IPS-18c (cell line): ENCODE measurements around the gene CRYGD.
"Not testable (repeated sequence)": the region's sequence is repeated elsewhere in the genome, so short reads cannot be mapped to it uniquely, and the experiment has no call there.

Experiments used
- H3K4me3 ChIP-seq: 2 replicates; pipeline ENCODE4 v1.7.0; 2013; ENCODE audit warnings: low read depth, mild to moderate bottlenecking, low read length, moderate library complexity; ENCODE audit not compliant: insufficient read depth
- H3K9me3 ChIP-seq: one replicate; pipeline ENCODE4 v1.6.1; 2013; ENCODE audit warnings: mild to moderate bottlenecking, low read length, moderate library complexity; ENCODE audit not compliant: control insufficient read depth, insufficient read depth

Gene CRYGD

DNA sequence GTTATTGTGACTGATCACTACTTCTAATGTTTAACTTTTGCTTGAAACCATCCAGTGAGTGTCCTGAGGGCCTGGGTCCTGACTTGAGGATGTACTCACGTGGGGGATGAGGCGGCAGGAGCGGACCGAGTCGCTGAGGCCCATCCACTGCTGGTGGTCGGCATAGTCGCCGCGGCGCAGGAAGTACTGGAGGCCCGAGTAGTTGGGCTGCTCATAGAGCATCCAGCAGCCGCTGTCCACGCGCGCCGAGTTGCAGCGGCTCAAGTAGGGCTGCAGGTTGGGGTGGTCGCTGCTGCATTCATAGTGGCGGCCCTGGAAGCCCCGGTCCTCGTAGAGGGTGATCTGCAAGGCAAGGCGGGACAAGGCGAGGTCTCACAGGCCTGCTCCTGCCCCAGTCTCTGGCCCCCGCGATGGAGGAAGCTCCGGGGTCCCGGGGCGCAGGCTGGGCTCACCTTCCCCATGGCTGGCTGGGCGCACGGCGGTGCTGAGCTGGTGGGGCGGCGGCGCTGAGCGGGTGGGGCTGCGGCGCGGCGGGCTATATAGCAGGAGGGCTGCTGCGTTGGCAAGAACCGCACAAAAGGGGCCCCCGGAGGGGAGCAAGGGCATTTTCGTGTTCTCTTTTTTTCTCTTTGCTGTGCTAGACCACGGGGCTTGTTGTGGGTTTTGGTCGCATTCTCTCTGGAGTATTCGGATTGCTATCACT, at the start of gene CRYGD:
Gene CRYGD, minus strand, starts transcription at position 512 of the 703 bp plus-strand sequence. Its CDS starts 51 bp downstream, at position 461.
- peak within 1 kb of the TSS; percentile 21; the same call in 1 of the 2 replicates for H3K4me3 ChIP-seq
- not testable (repeated sequence) for H3K9me3 ChIP-seq

DNA sequence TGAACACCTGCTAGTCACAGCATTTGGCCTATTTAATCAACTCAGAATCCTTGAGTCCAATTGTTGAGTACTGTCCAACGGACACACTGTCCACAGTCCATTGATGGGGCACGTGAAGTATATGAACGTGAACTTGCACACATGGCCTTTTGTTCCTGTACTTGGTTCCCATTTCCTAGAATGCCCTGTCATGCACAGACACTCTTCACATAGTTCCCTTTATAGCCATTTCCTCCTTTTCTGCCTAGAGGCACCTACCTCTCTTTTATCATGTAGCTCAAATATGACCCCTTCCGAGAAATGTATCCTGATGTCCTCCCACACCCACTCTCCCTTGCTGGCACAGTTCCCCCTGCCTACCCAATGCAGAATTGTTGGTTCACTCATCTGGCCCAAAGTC, 47.8 kb upstream of the CRYGD start:
- H3K9me3 ChIP-seq: no peaks in the 10 kb centered on the region
- no peak overlapping the region for H3K4me3 ChIP-seq

DNA sequence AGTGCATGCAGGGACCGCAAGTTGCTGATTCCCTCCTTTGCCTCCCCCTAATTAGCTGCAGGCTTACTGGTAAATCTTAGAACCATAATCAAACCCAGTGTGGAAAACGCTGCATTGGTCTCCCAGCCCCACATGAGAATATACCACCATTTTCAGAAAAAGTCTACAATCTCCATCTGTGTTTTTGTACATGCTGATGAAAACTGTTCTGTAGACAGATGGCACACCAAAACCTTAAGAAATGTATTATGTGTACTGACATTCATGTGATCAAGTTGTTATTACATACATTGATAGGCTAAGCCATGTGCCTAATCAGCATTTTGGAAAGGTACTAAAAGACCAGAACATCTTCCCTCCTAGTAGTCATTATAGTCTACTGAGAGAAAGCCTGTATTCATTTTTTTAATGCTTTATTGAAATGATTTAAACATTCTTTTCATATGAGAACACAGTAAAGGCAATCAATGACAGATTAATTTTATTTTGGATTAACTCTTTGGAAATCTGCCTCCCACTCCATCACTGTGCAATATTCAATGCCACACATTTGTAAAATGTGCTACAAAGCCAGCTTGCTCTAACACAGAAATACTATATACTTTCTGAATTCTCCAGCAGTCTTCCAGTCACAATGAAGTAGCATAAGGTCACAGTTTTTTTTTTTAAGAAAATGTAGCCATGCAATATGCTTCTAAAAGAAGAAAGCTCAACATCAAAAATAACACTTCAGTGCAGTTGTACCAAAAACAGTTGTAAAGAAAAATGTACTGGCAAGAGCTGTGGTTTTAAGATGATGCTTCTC, 40.8 kb upstream of the CRYGD start:
- Histone ChIP-seq H3K9me3 (no peaks in the 10 kb centered on the region), H3K4me3 (no peak overlapping the region)

DNA sequence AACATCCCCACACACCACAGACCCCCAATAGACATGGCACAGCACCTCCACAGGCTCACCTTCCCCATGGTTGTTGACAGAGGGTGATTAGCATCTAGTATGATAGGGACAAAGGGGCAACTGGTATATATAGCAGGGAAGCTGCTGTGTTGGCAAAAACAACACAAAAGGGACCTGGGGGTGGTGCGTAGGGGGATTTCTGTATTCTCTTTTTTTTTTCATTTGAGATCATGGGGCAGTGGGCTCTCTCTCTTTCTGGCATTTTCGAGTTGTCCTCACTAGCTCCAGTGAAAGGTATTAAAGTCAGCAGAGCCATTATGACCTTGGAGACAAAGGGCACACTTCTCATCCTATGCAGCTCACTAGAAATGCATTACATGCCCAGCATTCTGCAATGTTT, 39.2 kb upstream of the CRYGD start, which contains the start of gene CRYGA:
Gene CRYGA, minus strand, starts transcription at position 101 of the 400 bp plus-strand sequence. Its CDS starts 33 bp downstream, at position 68.
- Histone ChIP-seq H3K4me3 (no peak within 1 kb of the TSS), H3K9me3 (no peaks in the 10 kb centered on the region)

DNA sequence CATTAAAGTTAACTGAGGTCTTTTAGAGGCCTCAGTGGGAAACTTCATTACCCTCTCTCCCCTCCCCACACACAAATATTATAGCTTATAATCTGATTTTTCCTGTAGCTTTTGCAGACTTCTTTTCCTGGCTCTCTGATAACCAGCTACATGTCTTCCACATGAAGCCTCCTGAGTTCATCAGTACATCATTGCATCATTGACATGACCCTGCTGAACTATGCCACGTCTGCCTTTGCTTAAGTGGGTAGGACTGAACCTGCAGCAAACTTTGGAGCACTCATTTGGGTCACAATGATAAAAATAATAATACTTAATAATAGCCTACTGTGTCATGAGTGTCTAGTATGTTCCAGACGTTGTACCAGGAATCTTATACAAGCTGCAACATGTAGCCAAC, 32.1 kb upstream of the CRYGD start:
- Histone ChIP-seq H3K4me3 (no peak overlapping the region), H3K9me3 (peaks cover 2% of the 10 kb centered on the region)

DNA sequence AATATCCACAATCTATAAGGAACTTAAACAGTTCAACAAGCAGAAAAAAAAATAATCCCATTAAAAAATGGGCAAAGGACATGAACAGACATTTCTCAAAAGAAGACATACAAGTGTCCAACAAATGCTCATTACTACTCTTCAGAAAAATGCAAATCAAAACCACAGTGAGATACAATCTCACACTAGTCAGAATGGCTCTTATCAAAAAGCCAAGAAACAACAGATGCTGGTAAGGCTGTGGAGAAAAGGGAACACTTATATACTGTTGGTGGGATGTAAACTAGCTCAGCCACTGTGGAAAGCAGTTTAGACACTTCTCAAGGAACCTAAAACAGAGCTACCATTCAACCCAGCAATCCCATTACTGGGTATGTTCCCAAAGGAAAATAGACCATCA, 28.8 kb upstream of the CRYGD start:
- Histone ChIP-seq H3K4me3 (no peak overlapping the region), H3K9me3 (peaks cover 2% of the 10 kb centered on the region)

DNA sequence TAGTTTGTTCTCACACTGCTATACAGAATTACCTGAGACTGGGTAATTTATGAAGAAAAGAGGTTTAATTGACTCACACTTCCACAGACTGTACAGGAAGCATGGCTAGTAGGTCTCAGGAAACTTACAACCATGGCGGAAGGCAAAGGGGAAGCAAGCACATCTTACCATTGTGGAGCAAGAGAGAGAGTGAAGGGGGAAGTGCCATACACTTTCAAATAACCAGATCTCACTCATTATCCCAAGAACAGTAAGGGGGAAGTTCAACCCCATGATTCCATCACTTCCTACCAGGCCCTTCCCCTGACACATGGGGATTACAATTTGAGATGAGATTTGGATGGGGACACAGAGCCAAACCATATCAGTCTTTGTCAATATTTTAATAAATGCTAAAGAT, 26.6 kb upstream of the CRYGD start:
- peaks cover 2% of the 10 kb centered on the region for H3K9me3 ChIP-seq
- H3K4me3 ChIP-seq: no peak overlapping the region

DNA sequence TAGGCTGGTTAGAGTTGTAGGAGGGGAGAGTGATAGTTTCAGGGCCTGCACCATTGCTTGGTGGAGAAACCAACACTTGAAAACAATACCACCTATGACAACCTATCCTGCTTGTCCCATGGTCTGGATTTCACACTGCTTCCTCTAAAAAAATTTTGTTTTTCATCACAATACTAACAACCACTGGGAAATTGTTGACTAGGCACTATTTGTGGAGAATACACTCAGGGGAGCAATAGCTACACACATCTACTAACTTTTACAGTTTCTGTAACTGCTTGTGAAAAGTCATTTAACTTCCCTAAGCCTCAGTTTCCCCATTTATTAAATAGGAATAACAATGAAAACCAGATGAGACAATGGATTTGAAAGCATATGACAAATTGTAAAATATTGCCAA, 25.8 kb upstream of the CRYGD start:
- H3K4me3 ChIP-seq: no peak overlapping the region
- peaks cover 2% of the 10 kb centered on the region for H3K9me3 ChIP-seq

DNA sequence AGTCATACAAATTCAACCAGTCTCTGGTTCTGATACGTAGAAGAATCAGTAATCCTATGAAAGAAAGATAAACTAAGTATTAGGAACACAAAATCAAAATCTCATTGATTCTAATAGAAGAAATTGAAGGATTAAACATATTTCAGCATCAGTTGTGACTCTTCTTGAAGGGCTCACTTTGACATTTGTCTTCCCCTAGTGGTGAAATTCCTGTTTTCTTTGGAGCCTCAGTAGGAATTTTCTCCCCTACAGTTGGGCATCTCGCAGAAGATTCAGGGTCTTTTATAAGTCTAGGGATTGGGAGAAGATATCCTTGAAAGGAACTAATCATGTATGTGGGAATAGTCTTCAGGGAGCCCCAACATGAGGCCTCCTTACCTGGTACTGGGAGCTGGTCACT, 24.5 kb upstream of the CRYGD start:
- peaks cover 2% of the 10 kb centered on the region for H3K9me3 ChIP-seq
- no peak overlapping the region for H3K4me3 ChIP-seq

DNA sequence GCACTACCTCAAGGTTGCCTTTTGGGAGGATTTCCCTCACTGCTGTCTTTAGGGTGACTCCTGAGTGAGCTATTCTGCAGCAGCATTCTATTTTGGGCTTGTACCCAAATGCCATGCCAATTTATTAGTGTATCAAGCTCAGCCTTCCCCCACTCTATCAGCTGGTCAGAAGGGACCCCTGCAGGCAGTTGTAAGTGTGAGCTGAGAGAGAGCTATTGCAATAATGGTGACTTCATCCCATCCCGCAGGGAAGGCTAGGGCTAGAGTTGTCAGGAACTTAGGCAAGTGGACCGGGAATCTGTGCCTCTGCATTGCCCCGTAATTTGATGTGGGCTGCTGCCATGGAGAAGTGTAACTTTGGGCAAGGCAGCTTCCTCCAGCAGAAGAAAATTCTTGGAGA, 23.4 kb upstream of the CRYGD start:
- H3K9me3 ChIP-seq: peaks cover 4% of the 10 kb centered on the region
- no peak overlapping the region for H3K4me3 ChIP-seq

DNA sequence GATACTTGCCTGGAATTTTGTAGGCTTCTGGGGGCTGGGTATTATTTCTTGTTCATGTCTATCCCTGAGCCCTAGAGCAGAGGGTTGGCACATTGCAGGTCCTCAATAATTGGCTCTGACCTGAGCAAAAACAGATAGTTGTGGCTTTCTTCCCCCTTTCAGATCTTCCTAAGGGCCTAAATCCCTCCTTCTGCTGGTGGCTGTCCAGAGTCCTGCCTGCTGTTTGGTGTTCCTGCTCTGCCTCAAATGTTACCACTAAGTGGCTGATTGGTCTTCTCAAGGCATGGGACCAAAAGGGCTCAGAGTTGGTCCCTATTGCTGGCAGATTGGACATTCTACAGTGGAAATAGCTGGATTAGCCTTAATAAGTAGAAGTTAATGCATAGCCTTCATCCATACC, 22.7 kb upstream of the CRYGD start:
- Histone ChIP-seq H3K9me3 (peaks cover 4% of the 10 kb centered on the region), H3K4me3 (no peak overlapping the region)

DNA sequence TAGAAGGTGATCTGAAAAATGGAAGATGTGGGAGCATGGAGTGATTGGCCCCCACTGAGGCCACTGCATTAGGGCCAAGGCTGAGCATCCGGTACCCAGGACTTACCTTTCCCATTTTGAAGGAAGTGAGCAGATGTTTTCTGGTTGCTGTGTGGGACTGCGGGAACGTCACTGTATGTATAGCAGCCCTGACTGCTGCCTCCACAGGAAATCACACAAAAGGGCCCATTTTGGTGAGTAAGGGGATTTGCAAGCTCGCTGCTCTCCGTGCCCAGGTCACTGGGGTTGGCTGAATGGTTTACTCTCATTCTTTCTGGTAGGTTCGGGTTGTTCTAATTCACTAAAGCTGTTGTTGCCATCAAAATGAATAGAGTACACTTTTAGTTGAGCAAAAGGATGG, 21.7 kb upstream of the CRYGD start, which contains the start of gene CRYGB:
Gene CRYGB, minus strand, starts transcription at position 153 of the 400 bp plus-strand sequence. Its CDS starts 38 bp downstream, at position 115.
- H3K4me3 ChIP-seq: no peak within 1 kb of the TSS
- H3K9me3 ChIP-seq: peaks cover 2% of the 10 kb centered on the region

DNA sequence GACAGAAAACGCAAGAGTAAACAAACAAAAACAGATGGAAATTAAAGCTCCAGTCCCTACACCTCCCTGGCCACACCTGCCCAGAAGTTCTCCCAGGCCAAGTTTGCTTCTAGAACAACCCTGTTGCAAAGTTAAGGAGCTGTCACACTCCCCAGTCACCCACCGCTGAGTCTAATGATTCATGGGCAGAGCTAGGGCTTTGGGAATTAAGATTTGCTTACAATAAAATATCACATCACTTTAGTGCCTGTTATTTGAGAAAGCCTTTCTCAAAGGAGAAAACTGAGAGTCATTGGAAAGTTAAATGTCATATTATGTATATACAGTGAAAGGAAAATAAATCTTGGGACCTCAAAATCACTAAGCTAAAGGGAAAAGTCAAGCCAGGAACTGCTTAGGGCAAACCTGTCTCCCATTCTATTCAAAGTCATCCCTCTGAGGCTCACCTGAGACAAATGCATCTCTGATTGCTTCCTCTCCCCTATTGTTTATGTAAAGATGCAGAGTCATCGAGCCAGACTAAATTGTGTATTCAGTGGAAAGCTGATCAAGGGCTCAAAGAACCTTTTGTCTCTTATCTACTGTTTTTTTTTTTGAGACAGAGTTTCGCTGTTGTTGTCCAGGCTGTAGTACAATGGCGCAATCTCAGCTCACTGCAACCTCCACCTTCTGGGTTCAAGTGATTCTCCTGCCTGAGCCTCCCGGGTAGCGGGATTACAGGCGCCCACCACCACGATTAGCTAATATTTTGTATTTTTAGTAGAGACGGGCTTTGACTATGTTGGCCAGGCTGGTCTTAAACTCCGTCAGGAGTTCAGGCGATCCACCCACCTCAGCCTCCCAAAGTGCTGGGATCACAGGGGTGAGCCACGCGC, 18.8 kb upstream of the CRYGD start:
- Histone ChIP-seq H3K9me3 (peaks cover 4% of the 10 kb centered on the region), H3K4me3 (no peak overlapping the region; the same call in 1 of the 2 replicates)

DNA sequence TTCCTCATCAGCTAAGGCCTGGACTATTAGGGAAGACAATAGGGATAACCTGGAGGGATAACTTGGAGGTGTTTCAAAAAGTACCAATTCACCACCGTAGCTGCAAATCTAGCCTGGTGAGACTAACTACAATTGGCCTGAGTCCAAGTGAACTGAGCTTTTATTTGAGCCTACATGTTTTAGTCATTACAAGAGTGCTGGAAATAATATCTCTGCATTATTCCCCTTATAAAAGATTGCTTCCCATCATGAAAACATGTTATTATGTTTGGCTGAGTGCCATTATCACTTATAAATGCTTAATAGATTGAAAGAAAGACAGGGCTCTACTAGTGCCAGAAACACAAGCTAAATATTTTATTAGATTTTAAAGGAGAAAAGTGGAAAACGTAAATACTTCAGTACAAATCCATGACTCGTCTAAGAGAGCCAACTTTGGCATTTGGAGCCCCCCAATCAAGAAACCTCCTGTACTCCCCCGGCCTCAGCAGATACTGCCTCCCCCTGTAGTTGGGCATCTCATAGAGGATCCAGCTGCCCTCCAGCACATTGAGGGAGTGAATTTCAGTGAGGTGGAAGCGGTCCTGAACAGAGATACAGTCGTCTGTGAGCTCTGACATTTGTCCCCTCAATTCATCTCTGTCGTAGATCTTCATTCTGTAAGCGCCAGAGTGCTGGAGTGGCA, 18.1 kb upstream of the CRYGD start:
- Histone ChIP-seq H3K9me3 (peaks cover 4% of the 10 kb centered on the region), H3K4me3 (no peak overlapping the region; the same call in 1 of the 2 replicates)

DNA sequence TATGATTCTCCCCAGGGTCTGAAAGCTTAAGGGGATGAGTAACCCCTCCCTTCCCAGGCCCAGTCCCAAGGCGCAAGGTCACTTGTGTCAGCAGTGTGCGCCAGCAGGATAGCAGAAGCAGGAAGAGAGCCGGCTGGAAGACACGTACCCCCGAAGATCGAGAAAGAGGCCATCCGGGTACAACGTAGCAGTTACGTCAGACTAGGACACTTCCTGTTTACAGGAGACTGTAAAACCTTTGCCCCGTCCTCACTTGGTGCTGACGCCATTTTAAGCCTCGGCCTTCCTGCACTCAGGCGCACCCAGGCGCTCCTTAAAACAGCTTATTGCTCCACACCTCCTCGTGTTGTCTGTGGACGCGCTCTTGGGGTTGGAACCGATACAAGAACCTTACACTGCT, 15.1 kb upstream of the CRYGD start:
- peaks cover 6% of the 10 kb centered on the region for H3K9me3 ChIP-seq
- H3K4me3 ChIP-seq: no peak overlapping the region

DNA sequence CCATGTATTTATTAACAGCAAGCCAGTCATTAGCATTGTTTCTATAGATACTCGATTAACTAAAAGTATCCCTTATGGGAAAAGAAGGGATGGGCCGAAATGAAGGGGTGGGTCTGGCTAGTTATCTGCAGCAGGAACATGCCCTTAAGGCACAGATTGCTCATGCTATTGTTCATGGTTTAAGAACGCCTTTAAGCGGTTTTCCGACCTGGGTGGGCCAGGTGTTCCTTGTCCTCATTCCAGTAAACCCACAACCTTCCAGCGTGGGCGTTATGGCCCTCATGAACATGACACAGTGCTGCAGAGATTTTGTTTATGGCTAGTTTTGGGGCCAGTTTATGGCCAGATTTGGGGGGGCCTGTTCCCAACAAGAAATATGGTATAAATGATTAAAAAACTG, 14.0 kb upstream of the CRYGD start:
- not testable (repeated sequence) for H3K9me3 ChIP-seq, H3K4me3 ChIP-seq

DNA sequence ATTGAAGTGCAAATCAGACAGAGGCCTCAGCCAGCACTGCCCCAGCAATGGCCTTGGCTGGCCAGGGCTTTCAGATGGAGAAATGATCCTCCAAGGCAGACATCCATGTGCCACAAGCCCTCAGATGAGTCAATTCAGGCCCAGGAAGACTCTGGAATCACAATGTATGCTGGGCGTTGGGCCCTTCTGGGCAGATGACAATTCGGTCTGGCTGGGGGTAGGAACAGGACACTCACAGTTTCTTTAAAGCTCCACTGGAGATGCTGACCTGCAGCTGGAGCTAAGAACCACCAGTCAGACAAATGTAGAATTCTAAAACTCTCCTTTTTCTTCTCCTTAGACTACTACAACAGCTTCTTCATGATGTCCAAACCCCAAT, 12.4 kb upstream of the CRYGD start:
- H3K9me3 ChIP-seq: peaks cover 4% of the 10 kb centered on the region
- H3K4me3 ChIP-seq: no peak overlapping the region
